GM12878 (cell line): ENCODE measurements around the gene SEC11A. TPM values are rescaled to one million over a fixed set of nuclear protein-coding genes. Genes with fewer than 3 reads are reported as not detected.

Source experiments
- ATF7 ChIP-seq: fragments of 450-650 bp; IDR thresholded peaks from 2 replicates; pipeline ENCODE4 v1.6.1; 2016; ENCODE audit warnings: low read depth, mild to moderate bottlenecking
- BHLHE40 ChIP-seq, 2 experiments: fragments of 450-650 bp in 1 of 2; IDR thresholded peaks; 2 replicates each; pipeline ENCODE4 v1.6.1; 2011 to 2017; ENCODE audit warnings: low read depth in 2 of 2, borderline replicate concordance in 1 of 2, improper control_type of control experiment in 1 of 2, low read length in 1 of 2, mild to moderate bottlenecking in 1 of 2
- FOXK2 ChIP-seq: fragments of 450-650 bp; IDR thresholded peaks from 2 replicates; pipeline ENCODE4 v1.6.1; 2017; ENCODE audit warnings: mild to moderate bottlenecking, moderate library complexity
- HDGF ChIP-seq: fragments of 450-650 bp; IDR thresholded peaks from 2 replicates; pipeline ENCODE4 v1.6.1; 2016; ENCODE audit warnings: antibody characterized with exemption
- MEF2A ChIP-seq: IDR thresholded peaks from 2 replicates; pipeline ENCODE4 v1.6.1; 2011; ENCODE audit warnings: low read depth, mild to moderate bottlenecking, low read length, moderate library complexity; ENCODE audit not compliant: insufficient read depth
- NFIC ChIP-seq: IDR thresholded peaks from 2 replicates; pipeline ENCODE4 v1.6.1; 2012; ENCODE audit warnings: low read depth, mild to moderate bottlenecking, inconsistent platforms, low read length, moderate library complexity
- POU2F2 ChIP-seq: IDR thresholded peaks from 3 replicates; pipeline ENCODE4 v1.6.1; 2011; ENCODE audit warnings: low read depth, mild to moderate bottlenecking, low read length, borderline replicate concordance
- RCOR1 ChIP-seq: conservative IDR thresholded peaks from 2 replicates; pipeline ENCODE4 v1.6.1; 2012; ENCODE audit warnings: low read depth, low read length, improper control_type of control experiment
- SREBF1 ChIP-seq: IDR thresholded peaks from 2 replicates; pipeline ENCODE4 v1.6.1; 2012; ENCODE audit warnings: mild to moderate bottlenecking, low read length
- TCF3 ChIP-seq: IDR thresholded peaks from 2 replicates; pipeline ENCODE4 v1.6.1; 2012; ENCODE audit warnings: low read depth, mild to moderate bottlenecking, low read length, borderline replicate concordance; ENCODE audit not compliant: insufficient read depth
- polyA plus RNA-seq, 11 experiments: library from polyadenylated mRNA; depleted of rRNA in 4 of 11; unstranded in 6 of 11; stranded (reverse) in 5 of 11; fragments of >200 nt; fragmentation: Nextera tagmentation in 4 of 11; fragmentation: Illumina TruSeq in 1 of 11; extraction: Ambion mirVana in 4 of 11; extraction: Trizol in 1 of 11; gene quantifications; 1 replicate in 1 of 11; 2 replicates in 10 of 11; pipeline versions ENCODE4 v1.2.1 to v1.2.3, GENCODE V29; 2011 to 2016; ENCODE audit warnings: inconsistent platforms in 2 of 11, missing spikeins in 2 of 11, low read depth in 1 of 11
- total RNA-seq, 4 experiments: library from RNA; depleted of rRNA in 3 of 4; stranded (reverse); fragments of >200 nt in 3 of 4; fragmentation: Illumina TruSeq in 1 of 4; extraction: Trizol in 1 of 4; gene quantifications; 2 replicates each; pipeline versions ENCODE4 v1.2.1 to v1.2.3, GENCODE V29; 2013 to 2021
- TF ChIP-seq, protein P1 (sequence below): fragments of 150-350 bp; IDR thresholded peaks from 2 replicates; pipeline ENCODE4 v1.6.1; 2014; ENCODE audit warnings: mild to moderate bottlenecking, low read depth, low read length
- TF ChIP-seq, protein P2 (sequence below): IDR thresholded peaks from 2 replicates; pipeline ENCODE4 v1.6.1; 2011; ENCODE audit warnings: borderline replicate concordance, low read depth, mild to moderate bottlenecking, moderate library complexity, low read length; ENCODE audit not compliant: insufficient read depth, poor library complexity, severe bottlenecking
- TF ChIP-seq, protein P3 (sequence below): fragments of 450-650 bp; IDR thresholded peaks from 2 replicates; pipeline ENCODE4 v1.6.1; 2017; ENCODE audit warnings: borderline replicate concordance
- TF ChIP-seq, protein P4 (sequence below): fragments of 450-650 bp; IDR thresholded peaks from 2 replicates; pipeline ENCODE4 v1.6.1; 2017; ENCODE audit warnings: mild to moderate bottlenecking, moderate library complexity
- TF ChIP-seq, protein P5 (sequence below): IDR thresholded peaks from 2 replicates; pipeline ENCODE4 v1.6.1; 2012; ENCODE audit warnings: low read depth, low read length, improper control_type of control experiment
- TF ChIP-seq, protein P6 (sequence below): fragments of 450-650 bp; formaldehyde crosslinking; IDR thresholded peaks from 2 replicates; pipeline ENCODE4 v1.5.0; 2022; ENCODE audit warnings: mild to moderate bottlenecking, missing genetic modification characterization

The SEC11A gene
- total and polyA plus RNA-seq, 10 of the 15 experiments (the other 5 are each of a cell fraction or from before 2014, with no cell fraction given): 99.2 to 159 (median 143) TPM

DNA sequence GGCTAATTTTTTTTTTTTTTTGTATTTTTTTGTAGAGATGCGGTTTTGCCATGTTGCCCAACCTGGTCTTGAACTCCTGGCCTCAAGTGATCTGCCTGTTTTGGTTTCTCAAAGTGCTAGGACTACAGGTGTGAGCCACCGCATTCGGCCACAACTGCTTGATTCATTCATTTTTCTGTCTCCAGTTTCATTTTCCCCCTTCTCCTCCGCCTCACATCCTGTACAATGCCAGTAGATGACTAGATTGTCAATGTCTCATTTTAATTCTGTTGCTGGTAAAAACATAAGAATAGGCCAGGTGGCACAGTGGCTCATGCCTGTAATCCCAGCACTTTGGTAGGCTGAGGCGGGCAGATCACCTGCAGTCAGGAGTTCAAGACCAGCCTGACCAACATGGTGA is 20.4 kb upstream of the SEC11A start (continued):
- TF ChIP-seq, protein P1, sequence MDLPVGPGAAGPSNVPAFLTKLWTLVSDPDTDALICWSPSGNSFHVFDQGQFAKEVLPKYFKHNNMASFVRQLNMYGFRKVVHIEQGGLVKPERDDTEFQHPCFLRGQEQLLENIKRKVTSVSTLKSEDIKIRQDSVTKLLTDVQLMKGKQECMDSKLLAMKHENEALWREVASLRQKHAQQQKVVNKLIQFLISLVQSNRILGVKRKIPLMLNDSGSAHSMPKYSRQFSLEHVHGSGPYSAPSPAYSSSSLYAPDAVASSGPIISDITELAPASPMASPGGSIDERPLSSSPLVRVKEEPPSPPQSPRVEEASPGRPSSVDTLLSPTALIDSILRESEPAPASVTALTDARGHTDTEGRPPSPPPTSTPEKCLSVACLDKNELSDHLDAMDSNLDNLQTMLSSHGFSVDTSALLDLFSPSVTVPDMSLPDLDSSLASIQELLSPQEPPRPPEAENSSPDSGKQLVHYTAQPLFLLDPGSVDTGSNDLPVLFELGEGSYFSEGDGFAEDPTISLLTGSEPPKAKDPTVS: no peak
- TF ChIP-seq BHLHE40 (IDR thresholded peaks at IDR 0.05; ENCODE audit: borderline replicate concordance in 1 of 2, low read depth in 2 of 2, low read length in 1 of 2): peak in 1 of 2 experiments; percentile 57; a peak in 1 of 4 replicates
- TF ChIP-seq HDGF: no peak; the same call in 1 of the 2 replicates
- TF ChIP-seq NFIC: 0 out of 2 replicates have a peak, but pooled peaks have one; percentile 38
- TF ChIP-seq MEF2A: no peak
- TF ChIP-seq, protein P2, sequence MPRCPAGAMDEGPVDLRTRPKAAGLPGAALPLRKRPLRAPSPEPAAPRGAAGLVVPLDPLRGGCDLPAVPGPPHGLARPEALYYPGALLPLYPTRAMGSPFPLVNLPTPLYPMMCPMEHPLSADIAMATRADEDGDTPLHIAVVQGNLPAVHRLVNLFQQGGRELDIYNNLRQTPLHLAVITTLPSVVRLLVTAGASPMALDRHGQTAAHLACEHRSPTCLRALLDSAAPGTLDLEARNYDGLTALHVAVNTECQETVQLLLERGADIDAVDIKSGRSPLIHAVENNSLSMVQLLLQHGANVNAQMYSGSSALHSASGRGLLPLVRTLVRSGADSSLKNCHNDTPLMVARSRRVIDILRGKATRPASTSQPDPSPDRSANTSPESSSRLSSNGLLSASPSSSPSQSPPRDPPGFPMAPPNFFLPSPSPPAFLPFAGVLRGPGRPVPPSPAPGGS: no peak
- TF ChIP-seq, protein P3, sequence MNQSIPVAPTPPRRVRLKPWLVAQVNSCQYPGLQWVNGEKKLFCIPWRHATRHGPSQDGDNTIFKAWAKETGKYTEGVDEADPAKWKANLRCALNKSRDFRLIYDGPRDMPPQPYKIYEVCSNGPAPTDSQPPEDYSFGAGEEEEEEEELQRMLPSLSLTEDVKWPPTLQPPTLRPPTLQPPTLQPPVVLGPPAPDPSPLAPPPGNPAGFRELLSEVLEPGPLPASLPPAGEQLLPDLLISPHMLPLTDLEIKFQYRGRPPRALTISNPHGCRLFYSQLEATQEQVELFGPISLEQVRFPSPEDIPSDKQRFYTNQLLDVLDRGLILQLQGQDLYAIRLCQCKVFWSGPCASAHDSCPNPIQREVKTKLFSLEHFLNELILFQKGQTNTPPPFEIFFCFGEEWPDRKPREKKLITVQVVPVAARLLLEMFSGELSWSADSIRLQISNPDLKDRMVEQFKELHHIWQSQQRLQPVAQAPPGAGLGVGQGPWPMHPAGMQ: peak; percentile 62; the same call in 1 of the 2 replicates
- TF ChIP-seq, protein P4, sequence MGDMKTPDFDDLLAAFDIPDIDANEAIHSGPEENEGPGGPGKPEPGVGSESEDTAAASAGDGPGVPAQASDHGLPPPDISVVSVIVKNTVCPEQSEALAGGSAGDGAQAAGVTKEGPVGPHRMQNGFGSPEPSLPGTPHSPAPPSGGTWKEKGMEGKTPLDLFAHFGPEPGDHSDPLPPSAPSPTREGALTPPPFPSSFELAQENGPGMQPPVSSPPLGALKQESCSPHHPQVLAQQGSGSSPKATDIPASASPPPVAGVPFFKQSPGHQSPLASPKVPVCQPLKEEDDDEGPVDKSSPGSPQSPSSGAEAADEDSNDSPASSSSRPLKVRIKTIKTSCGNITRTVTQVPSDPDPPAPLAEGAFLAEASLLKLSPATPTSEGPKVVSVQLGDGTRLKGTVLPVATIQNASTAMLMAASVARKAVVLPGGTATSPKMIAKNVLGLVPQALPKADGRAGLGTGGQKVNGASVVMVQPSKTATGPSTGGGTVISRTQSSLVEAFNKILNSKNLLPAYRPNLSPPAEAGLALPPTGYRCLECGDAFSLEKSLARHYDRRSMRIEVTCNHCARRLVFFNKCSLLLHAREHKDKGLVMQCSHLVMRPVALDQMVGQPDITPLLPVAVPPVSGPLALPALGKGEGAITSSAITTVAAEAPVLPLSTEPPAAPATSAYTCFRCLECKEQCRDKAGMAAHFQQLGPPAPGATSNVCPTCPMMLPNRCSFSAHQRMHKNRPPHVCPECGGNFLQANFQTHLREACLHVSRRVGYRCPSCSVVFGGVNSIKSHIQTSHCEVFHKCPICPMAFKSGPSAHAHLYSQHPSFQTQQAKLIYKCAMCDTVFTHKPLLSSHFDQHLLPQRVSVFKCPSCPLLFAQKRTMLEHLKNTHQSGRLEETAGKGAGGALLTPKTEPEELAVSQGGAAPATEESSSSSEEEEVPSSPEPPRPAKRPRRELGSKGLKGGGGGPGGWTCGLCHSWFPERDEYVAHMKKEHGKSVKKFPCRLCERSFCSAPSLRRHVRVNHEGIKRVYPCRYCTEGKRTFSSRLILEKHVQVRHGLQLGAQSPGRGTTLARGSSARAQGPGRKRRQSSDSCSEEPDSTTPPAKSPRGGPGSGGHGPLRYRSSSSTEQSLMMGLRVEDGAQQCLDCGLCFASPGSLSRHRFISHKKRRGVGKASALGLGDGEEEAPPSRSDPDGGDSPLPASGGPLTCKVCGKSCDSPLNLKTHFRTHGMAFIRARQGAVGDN: no peak
- TF ChIP-seq POU2F2: no peak
- TF ChIP-seq TCF3: peak; percentile 86; the same call in 1 of the 2 replicates
- TF ChIP-seq SREBF1: no peak
- TF ChIP-seq, protein P5, sequence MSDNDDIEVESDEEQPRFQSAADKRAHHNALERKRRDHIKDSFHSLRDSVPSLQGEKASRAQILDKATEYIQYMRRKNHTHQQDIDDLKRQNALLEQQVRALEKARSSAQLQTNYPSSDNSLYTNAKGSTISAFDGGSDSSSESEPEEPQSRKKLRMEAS: no peak
- no peak for TF ChIP-seq FOXK2
- TF ChIP-seq RCOR1: 0 out of 2 replicates have a peak, but pooled peaks have one; percentile 53
- peak; percentile 68 for TF ChIP-seq ATF7
- TF ChIP-seq, protein P6, sequence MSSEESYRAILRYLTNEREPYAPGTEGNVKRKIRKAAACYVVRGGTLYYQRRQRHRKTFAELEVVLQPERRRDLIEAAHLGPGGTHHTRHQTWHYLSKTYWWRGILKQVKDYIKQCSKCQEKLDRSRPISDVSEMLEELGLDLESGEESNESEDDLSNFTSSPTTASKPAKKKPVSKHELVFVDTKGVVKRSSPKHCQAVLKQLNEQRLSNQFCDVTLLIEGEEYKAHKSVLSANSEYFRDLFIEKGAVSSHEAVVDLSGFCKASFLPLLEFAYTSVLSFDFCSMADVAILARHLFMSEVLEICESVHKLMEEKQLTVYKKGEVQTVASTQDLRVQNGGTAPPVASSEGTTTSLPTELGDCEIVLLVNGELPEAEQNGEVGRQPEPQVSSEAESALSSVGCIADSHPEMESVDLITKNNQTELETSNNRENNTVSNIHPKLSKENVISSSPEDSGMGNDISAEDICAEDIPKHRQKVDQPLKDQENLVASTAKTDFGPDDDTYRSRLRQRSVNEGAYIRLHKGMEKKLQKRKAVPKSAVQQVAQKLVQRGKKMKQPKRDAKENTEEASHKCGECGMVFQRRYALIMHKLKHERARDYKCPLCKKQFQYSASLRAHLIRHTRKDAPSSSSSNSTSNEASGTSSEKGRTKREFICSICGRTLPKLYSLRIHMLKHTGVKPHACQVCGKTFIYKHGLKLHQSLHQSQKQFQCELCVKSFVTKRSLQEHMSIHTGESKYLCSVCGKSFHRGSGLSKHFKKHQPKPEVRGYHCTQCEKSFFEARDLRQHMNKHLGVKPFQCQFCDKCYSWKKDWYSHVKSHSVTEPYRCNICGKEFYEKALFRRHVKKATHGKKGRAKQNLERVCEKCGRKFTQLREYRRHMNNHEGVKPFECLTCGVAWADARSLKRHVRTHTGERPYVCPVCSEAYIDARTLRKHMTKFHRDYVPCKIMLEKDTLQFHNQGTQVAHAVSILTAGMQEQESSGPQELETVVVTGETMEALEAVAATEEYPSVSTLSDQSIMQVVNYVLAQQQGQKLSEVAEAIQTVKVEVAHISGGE: no peak
